Liver (tissue), 9 donors: ENCODE data around the gene ZNF148. TPM values are rescaled to one million over a fixed set of nuclear protein-coding genes. Genes with fewer than 3 reads are reported as not detected.

ENCODE experiments used
- DNase-seq: peaks from one replicate; pipeline ENCODE4 v3.0.0-alpha.2; 2017; ENCODE audit warnings: low spot score
- H3K27ac ChIP-seq, 2 donors: one replicate each; pipeline ENCODE4 v1.7.0; 2013; ENCODE audit warnings: inconsistent platforms in 2 of 2, low read length in 2 of 2, control low read depth in 1 of 2, low read depth in 1 of 2, mild to moderate bottlenecking in 1 of 2
- H3K27me3 ChIP-seq, 4 donors: one replicate each; pipeline versions ENCODE4 v1.6.1 to v1.7.0; 2013; ENCODE audit warnings: low read length in 3 of 4, inconsistent platforms in 1 of 4, mild to moderate bottlenecking in 1 of 4, moderate library complexity in 1 of 4; ENCODE audit not compliant: control insufficient read depth in 4 of 4, insufficient read depth in 4 of 4
- H3K36me3 ChIP-seq, 4 donors: one replicate each; pipeline versions ENCODE4 v1.6.1 to v1.7.0; 2013; ENCODE audit warnings: low read length in 3 of 4, mild to moderate bottlenecking in 3 of 4, low read depth in 1 of 4, moderate library complexity in 1 of 4; ENCODE audit not compliant: control insufficient read depth in 4 of 4, insufficient read depth in 3 of 4
- H3K4me1 ChIP-seq, 4 donors: one replicate each; pipeline versions ENCODE4 v1.6.1 to v1.7.0; 2013; ENCODE audit warnings: low read length in 3 of 4, mild to moderate bottlenecking in 3 of 4, moderate library complexity in 1 of 4; ENCODE audit not compliant: control insufficient read depth in 4 of 4, insufficient read depth in 4 of 4
- H3K4me3 ChIP-seq, 3 donors: one replicate each; pipeline versions ENCODE4 v1.6.1 to v1.7.0; 2013; ENCODE audit warnings: low read length in 3 of 3, control low read depth in 1 of 3, low read depth in 1 of 3, mild to moderate bottlenecking in 1 of 3
- H3K9ac ChIP-seq, 2 donors: one replicate each; pipeline ENCODE4 v1.7.0; 2013; ENCODE audit warnings: low read length in 2 of 2, mild to moderate bottlenecking in 2 of 2, moderate library complexity in 2 of 2, control low read depth in 1 of 2, low read depth in 1 of 2
- H3K9me3 ChIP-seq, 4 donors: one replicate each; pipeline versions ENCODE4 v1.6.1 to v1.7.0; 2013; ENCODE audit warnings: low read length in 3 of 4; ENCODE audit not compliant: control insufficient read depth in 4 of 4
- ATF3 ChIP-seq: IDR thresholded peaks from 2 replicates; pipeline ENCODE4 v1.6.1; 2016; ENCODE audit warnings: antibody characterized with exemption
- EGR1 ChIP-seq, 2 donors: IDR thresholded peaks; 2 replicates each; pipeline ENCODE4 v1.6.1; 2016 to 2018; ENCODE audit warnings: antibody characterized with exemption in 2 of 2, low read depth in 2 of 2
- FOXA1 ChIP-seq: IDR thresholded peaks from 2 replicates; pipeline ENCODE4 v1.6.1; 2016; ENCODE audit warnings: antibody characterized with exemption
- HNF4A ChIP-seq, 2 donors: conservative IDR thresholded peaks; 2 replicates each; pipeline ENCODE4 v1.6.1; 2016; ENCODE audit warnings: antibody characterized with exemption in 2 of 2, mild to moderate bottlenecking in 2 of 2
- HNF4G ChIP-seq: IDR thresholded peaks from 2 replicates; pipeline ENCODE4 v1.6.1; 2016; ENCODE audit warnings: antibody characterized with exemption
- JUND ChIP-seq, 2 donors: IDR thresholded peaks; 2 replicates each; pipeline ENCODE4 v1.6.1; 2016; ENCODE audit warnings: antibody characterized with exemption in 2 of 2
- MAX ChIP-seq: IDR thresholded peaks from 2 replicates; pipeline ENCODE4 v1.6.1; 2016; ENCODE audit warnings: antibody characterized with exemption
- NR2F2 ChIP-seq: IDR thresholded peaks from 2 replicates; pipeline ENCODE4 v1.6.1; 2016; ENCODE audit warnings: antibody characterized with exemption
- RAD21 ChIP-seq, 2 donors: IDR thresholded peaks; 2 replicates each; pipeline ENCODE4 v1.6.1; 2016; ENCODE audit warnings: antibody characterized with exemption in 2 of 2, mild to moderate bottlenecking in 2 of 2
- REST ChIP-seq: IDR thresholded peaks from 2 replicates; pipeline ENCODE4 v1.6.1; 2016; ENCODE audit warnings: antibody characterized with exemption, mild to moderate bottlenecking
- RXRA ChIP-seq, 2 donors: IDR thresholded peaks; 2 replicates each; pipeline ENCODE4 v1.6.1; 2017 to 2018; ENCODE audit warnings: antibody characterized with exemption in 2 of 2, mild to moderate bottlenecking in 1 of 2
- TAF1 ChIP-seq: conservative IDR thresholded peaks from 2 replicates; pipeline ENCODE4 v1.6.1; 2016; ENCODE audit warnings: antibody characterized with exemption, mild to moderate bottlenecking
- YY1 ChIP-seq: IDR thresholded peaks from 2 replicates; pipeline ENCODE4 v1.6.1; 2016; ENCODE audit warnings: antibody characterized with exemption, mild to moderate bottlenecking
- WGBS: extraction: QIAGEN DNeasy Blood & Tissue Kit; methylation state at CpG from one replicate; pipeline ENCODE4 v1.1.7; 2013; 5-methylcytosine and 5-hydroxymethylcytosine counted together
- polyA plus RNA-seq, 2 donors: library from polyadenylated mRNA; stranded (reverse) in 1 of 2; unstranded in 1 of 2; fragments of 200-250 nt in 1 of 2; fragments of >200 nt in 1 of 2; fragmentation: Nextera tagmentation in 1 of 2; extraction: Ambion mirVana in 1 of 2; gene quantifications; one replicate each; pipeline versions ENCODE4 v1.2.1 to v1.2.3, GENCODE V29; 2013 to 2015
- total RNA-seq, 2 donors: library from RNA; depleted of rRNA; stranded (reverse); fragments of >200 nt; gene quantifications; one replicate each; pipeline ENCODE4 v1.2.3, GENCODE V29; 2014
- TF ChIP-seq, protein P1 (sequence below): IDR thresholded peaks from 2 replicates; pipeline ENCODE4 v1.6.1; 2016; ENCODE audit warnings: antibody characterized with exemption
- donor health status: healthy.
- donor health status: healthy.
- donor health status: healthy.
- donor health status: healthy.
- donor health status: healthy.

Gene ZNF148
- total and polyA plus RNA-seq, 4 donors: 4.0 to 20.3 (median 17.1) TPM

- Histone ChIP-seq H3K27me3 (no peaks in the 10 kb centered on the region), H3K9me3 (no peaks in the 10 kb centered on the region), H3K4me1 (peaks cover 11 to 61% (median 53%) of the 10 kb centered on the region in 4 donors), H3K9ac (peak overlapping the region; percentile 52 to 80), H3K27ac (peak overlapping the region; percentile 83 to 97), H3K4me3 (peak overlapping the region; percentile 82 to 99 (median 97)), H3K36me3 (no peaks in the 10 kb centered on the region)
- TF ChIP-seq REST: no peak
- TF ChIP-seq YY1: no peak
- peak in 1 of 2 donors; percentile 15 for TF ChIP-seq RAD21 (IDR thresholded peaks at IDR 0.05)
- no peak for TF ChIP-seq ATF3
- WGBS: under 1% methylated on average over 26 of the region's 26 CpGs
- DNase-seq: no peak
Observed at GRCh38 chr3:125374501-125374995, 577 bp downstream of the ZNF148 start.

GRCh38 chr3:125367403-125368230 lies 7.5 kb downstream of the ZNF148 start:
- peaks cover 4 to 31% (median 20%) of the 10 kb centered on the region in 4 donors for H3K4me1 ChIP-seq
- no peaks in the 10 kb centered on the region for H3K27me3 ChIP-seq
- TF ChIP-seq JUND (IDR thresholded peaks at IDR 0.05) (no peak), FOXA1 (no peak), HNF4A (conservative IDR thresholded peaks at IDR 0.05) (no peak), EGR1 (IDR thresholded peaks at IDR 0.05; ENCODE audit: low read depth in 2 of 2) (no peak), NR2F2 (no peak), TAF1 (no peak), HNF4G (no peak), ATF3 (no peak)
- H3K27ac ChIP-seq: no peak overlapping the region
- no peak overlapping the region for H3K9ac ChIP-seq
- H3K9me3 ChIP-seq: no peaks in the 10 kb centered on the region
- H3K36me3 ChIP-seq: no peaks in the 10 kb centered on the region
- no peak overlapping the region for H3K4me3 ChIP-seq
- 81% methylated on average over 5 of the region's 5 CpGs for WGBS
- no peak for DNase-seq

DNA sequence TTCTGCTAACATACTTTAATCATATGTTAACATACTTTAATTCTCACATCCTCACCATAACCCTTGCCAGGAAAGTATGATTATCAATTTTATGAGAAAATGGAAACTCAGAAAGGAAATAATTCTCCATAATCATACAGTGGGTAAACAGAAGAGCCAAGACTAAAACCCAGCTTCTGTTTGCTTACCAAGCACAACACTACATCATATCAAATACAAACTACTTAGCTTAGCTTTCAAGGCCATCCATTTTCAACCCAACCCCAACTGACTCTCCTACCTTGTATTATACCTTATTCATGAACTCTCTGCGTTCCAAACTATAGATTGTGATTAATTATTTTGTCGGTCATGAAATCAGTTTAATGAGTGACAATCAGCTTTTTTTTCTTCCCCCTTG lies 9.0 kb downstream of the ZNF148 start:
- Histone ChIP-seq H3K9me3 (no peaks in the 10 kb centered on the region), H3K4me1 (peaks cover 4 to 28% (median 16%) of the 10 kb centered on the region in 4 donors), H3K9ac (no peak overlapping the region), H3K27ac (no peak overlapping the region), H3K27me3 (no peaks in the 10 kb centered on the region), H3K36me3 (no peaks in the 10 kb centered on the region), H3K4me3 (no peak overlapping the region)
- WGBS: 50% methylated on average over 2 of the region's 2 CpGs
- DNase-seq: no peak
- no peak for TF ChIP-seq TAF1
- no peak for TF ChIP-seq NR2F2
- TF ChIP-seq ATF3: no peak
- no peak for TF ChIP-seq EGR1 (IDR thresholded peaks at IDR 0.05; ENCODE audit: low read depth in 2 of 2)
- TF ChIP-seq MAX: no peak
- no peak for TF ChIP-seq RAD21 (IDR thresholded peaks at IDR 0.05)
- TF ChIP-seq HNF4G: no peak
- TF ChIP-seq, protein P1, sequence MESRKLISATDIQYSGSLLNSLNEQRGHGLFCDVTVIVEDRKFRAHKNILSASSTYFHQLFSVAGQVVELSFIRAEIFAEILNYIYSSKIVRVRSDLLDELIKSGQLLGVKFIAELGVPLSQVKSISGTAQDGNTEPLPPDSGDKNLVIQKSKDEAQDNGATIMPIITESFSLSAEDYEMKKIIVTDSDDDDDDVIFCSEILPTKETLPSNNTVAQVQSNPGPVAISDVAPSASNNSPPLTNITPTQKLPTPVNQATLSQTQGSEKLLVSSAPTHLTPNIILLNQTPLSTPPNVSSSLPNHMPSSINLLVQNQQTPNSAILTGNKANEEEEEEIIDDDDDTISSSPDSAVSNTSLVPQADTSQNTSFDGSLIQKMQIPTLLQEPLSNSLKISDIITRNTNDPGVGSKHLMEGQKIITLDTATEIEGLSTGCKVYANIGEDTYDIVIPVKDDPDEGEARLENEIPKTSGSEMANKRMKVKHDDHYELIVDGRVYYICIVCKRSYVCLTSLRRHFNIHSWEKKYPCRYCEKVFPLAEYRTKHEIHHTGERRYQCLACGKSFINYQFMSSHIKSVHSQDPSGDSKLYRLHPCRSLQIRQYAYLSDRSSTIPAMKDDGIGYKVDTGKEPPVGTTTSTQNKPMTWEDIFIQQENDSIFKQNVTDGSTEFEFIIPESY: no peak
- TF ChIP-seq REST: no peak
- no peak for TF ChIP-seq RXRA (IDR thresholded peaks at IDR 0.05)
- no peak for TF ChIP-seq FOXA1
- TF ChIP-seq JUND (IDR thresholded peaks at IDR 0.05): no peak
